ENCODE measurements around the gene SHLD2.

GRCh38 chr10:87053111-87053510 is 41.9 kb upstream of the SHLD2 start:
- TF ChIP-seq CTCF (conservative IDR thresholded peaks at IDR 0.05) (no peak), EZH2 (IDR thresholded peaks at IDR 0.05; ENCODE audit: low read depth) (no peak)
